Measurements from ENCODE around the gene IFNLR1.

DNA sequence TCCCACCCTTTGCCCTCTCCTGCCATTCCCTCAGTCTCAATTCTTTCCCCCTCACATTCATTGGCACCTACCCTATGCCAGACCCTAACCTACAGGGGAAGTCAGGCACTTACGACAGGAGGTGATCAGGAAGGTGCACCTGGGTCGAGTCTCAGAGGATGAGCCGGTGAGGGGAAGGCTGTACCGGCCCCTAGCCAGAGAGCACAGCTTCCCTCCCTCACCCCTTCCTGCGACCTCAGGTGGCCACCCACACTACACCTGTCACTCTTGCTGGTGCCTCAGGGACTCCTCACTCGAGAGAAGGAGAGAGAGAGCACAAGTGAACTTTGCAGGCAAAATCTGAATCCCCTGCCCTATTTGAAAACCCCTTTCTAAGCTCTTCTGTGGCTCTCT, 73.5 kb downstream of the IFNLR1 start:
- TF ChIP-seq CTCF (IDR thresholded peaks at IDR 0.05) (no peak), POLR2A (IDR thresholded peaks at IDR 0.05) (no peak)

Data from Peyer's patch (tissue), 4 donors.